K562 (cell line): Measurements from ENCODE around the gene DLGAP5. TPM values are rescaled to one million over a fixed set of nuclear protein-coding genes. Genes with fewer than 3 reads are reported as not detected.

Experiments used
- ATAC-seq: fragments of 200-7000 bp; cut with Tn5 transposase; 3 replicates; pipeline ENCODE4 v1.9.1; 2020; ENCODE audit warnings: moderate library complexity
- BruUV-seq: library from RNA; stranded (reverse); fragments of 400-500 nt; replicated peaks from 2 replicates; lab custom pipeline; 2021; lab: Mats Ljungman, UMichigan
- CTCF ChIA-PET: fragments of 300-600 bp; formaldehyde crosslinking; extraction: SDS; loops from one replicate; lab custom pipeline; 2021; ENCODE audit warnings: low intra/inter-chr PET ratio; lab: Yijun Ruan, JAX
- POLR2A ChIA-PET: fragments of 300-600, 350-650 bp; sonication (Branson Sonifier 250); formaldehyde crosslinking; extraction: SDS; loops from one replicate; lab custom pipeline; 2021; ENCODE audit warnings: antibody characterized with exemption, inconsistent platforms; lab: Yijun Ruan, JAX
- DNase-seq, 4 experiments: peaks; one replicate each; pipeline versions ENCODE4 v3.0.0 to v3.0.0-alpha.2; 2011 to 2018; ENCODE audit warnings: low spot score in 3 of 4, mixed read lengths in 3 of 4; ENCODE audit errors: extremely low read depth in 1 of 4
- FAIRE-seq: peaks from 2 replicates; lab custom pipeline; 2011; peaks lifted over from hg19 to GRCh38; lab: Jason Lieb, UNC
- H2AFZ ChIP-seq: 2 replicates; pipeline ENCODE4 v1.6.0; 2011; ENCODE audit warnings: low read depth, low read length, control low read depth, inconsistent platforms
- H3K27ac ChIP-seq: fragments of 200-600 bp; 3 replicates; pipeline ENCODE4 v1.8.0; 2011; ENCODE audit warnings: low read depth, mild to moderate bottlenecking, control low read depth, inconsistent platforms, low read length, moderate library complexity, mixed read lengths; ENCODE audit errors: extremely low read depth
- H3K27me3 ChIP-seq, 2 experiments: fragments of 300-600 bp in 1 of 2; 2 replicates in 1 of 2; 3 replicates in 1 of 2; pipeline versions ENCODE4 v1.6.0 to v1.8.0; 2011; ENCODE audit warnings: inconsistent platforms in 2 of 2, low read length in 2 of 2, mild to moderate bottlenecking in 1 of 2, mixed read lengths in 1 of 2, moderate library complexity in 1 of 2; ENCODE audit not compliant: control insufficient read depth in 2 of 2, insufficient read depth in 2 of 2
- H3K36me3 ChIP-seq: fragments of 300-600 bp; 3 replicates; pipeline ENCODE4 v1.8.0; 2011; ENCODE audit warnings: mild to moderate bottlenecking, low read length, inconsistent platforms; ENCODE audit not compliant: control insufficient read depth, insufficient read depth
- H3K4me1 ChIP-seq, 2 experiments: fragments of 200-600 bp in 1 of 2; replicated peaks in 1 of 2; 2 replicates in 1 of 2; 3 replicates in 1 of 2; pipeline versions ENCODE4 v1.5.1 to v1.8.0; 2011; ENCODE audit warnings: inconsistent platforms in 2 of 2, low read length in 2 of 2, mild to moderate bottlenecking in 1 of 2, mixed read lengths in 1 of 2, moderate library complexity in 1 of 2; ENCODE audit not compliant: control insufficient read depth in 2 of 2, insufficient read depth in 2 of 2
- H3K4me2 ChIP-seq: 2 replicates; pipeline ENCODE4 v1.6.1; 2011; ENCODE audit warnings: low read length, control low read depth, inconsistent platforms, mixed read lengths; ENCODE audit not compliant: insufficient read depth
- H3K4me3 ChIP-seq: fragments of 200-600 bp; sonication (generic), shearing (Covaris generic); 2 replicates; pipeline ENCODE4 v1.5.1; 2016; ENCODE audit warnings: control low read depth, inconsistent platforms
- H3K79me2 ChIP-seq: fragments of 200-600 bp; 3 replicates; pipeline ENCODE4 v1.8.0; 2011; ENCODE audit warnings: low read length, inconsistent platforms; ENCODE audit not compliant: control insufficient read depth, insufficient read depth
- H3K9ac ChIP-seq, 2 experiments: 2 replicates each; pipeline versions ENCODE4 v1.6.0 to v1.6.1; 2011; ENCODE audit warnings: low read depth in 2 of 2, low read length in 2 of 2, control low read depth in 1 of 2, inconsistent platforms in 1 of 2, mild to moderate bottlenecking in 1 of 2, mixed read lengths in 1 of 2; ENCODE audit not compliant: insufficient read depth in 1 of 2
- H3K9me1 ChIP-seq: one replicate; pipeline ENCODE4 v1.6.0; 2011; ENCODE audit warnings: inconsistent platforms, mild to moderate bottlenecking, low read length, moderate library complexity; ENCODE audit not compliant: control insufficient read depth, insufficient read depth
- H3K9me3 ChIP-seq: replicated peaks from 2 replicates; pipeline ENCODE4 v1.5.1; 2011; ENCODE audit warnings: low read depth, low read length, inconsistent platforms; ENCODE audit not compliant: control insufficient read depth, insufficient read depth
- H4K20me1 ChIP-seq: replicated peaks from 2 replicates; pipeline ENCODE4 v1.6.1; 2011; ENCODE audit warnings: low read length, inconsistent platforms, mixed read lengths; ENCODE audit not compliant: control insufficient read depth, insufficient read depth
- BRF1 ChIP-seq: IDR thresholded peaks from 3 replicates; pipeline ENCODE4 v1.6.1; 2011; ENCODE audit warnings: borderline replicate concordance, mild to moderate bottlenecking; ENCODE audit not compliant: insufficient read length; ENCODE audit errors: extremely low read depth
- GTF3C2 ChIP-seq: IDR thresholded peaks from 3 replicates; pipeline ENCODE4 v1.6.1; 2011; ENCODE audit warnings: borderline replicate concordance, mild to moderate bottlenecking, moderate library complexity; ENCODE audit not compliant: insufficient read length; ENCODE audit errors: extremely low read depth
- KDM4B ChIP-seq, 2 experiments: fragments of 450-650 bp in 1 of 2; sonication (generic) in 1 of 2; IDR thresholded peaks; 2 replicates each; pipeline ENCODE4 v1.6.1; 2016 to 2017; ENCODE audit warnings: borderline replicate concordance in 2 of 2, antibody characterized with exemption in 1 of 2, low read depth in 1 of 2, mild to moderate bottlenecking in 1 of 2
- KLF16 ChIP-seq: IDR thresholded peaks from 2 replicates; pipeline ENCODE4 v1.6.1; 2016; ENCODE audit warnings: antibody characterized with exemption
- LCOR ChIP-seq: sonication (generic); formaldehyde crosslinking; IDR thresholded peaks from 2 replicates; pipeline ENCODE4 v1.8.0; 2022; ENCODE audit warnings: mild to moderate bottlenecking, missing genetic modification reagents
- RAD51 ChIP-seq: fragments of 450-650 bp; IDR thresholded peaks from 2 replicates; pipeline ENCODE4 v1.7.1; 2016; ENCODE audit warnings: low read depth, mild to moderate bottlenecking, borderline replicate concordance
- TCF3 ChIP-seq: sonication (generic); formaldehyde crosslinking; IDR thresholded peaks from 2 replicates; pipeline ENCODE4 v1.4.0; 2020; ENCODE audit warnings: mild to moderate bottlenecking, missing genetic modification reagents
- TSC22D4 ChIP-seq: fragments of 450-650 bp; IDR thresholded peaks from 2 replicates; pipeline ENCODE4 v1.6.1; 2016; ENCODE audit warnings: missing genetic modification characterization, missing biosample characterization, control low read depth
- ZC3H11A ChIP-seq: IDR thresholded peaks from 2 replicates; pipeline ENCODE4 v1.6.1; 2012; ENCODE audit warnings: low read depth, low read length, improper control_type of control experiment
- ZC3H4 ChIP-seq: sonication (generic); formaldehyde crosslinking; IDR thresholded peaks from 2 replicates; pipeline ENCODE4 v1.9.0; 2021; ENCODE audit warnings: missing genetic modification reagents, borderline replicate concordance
- ZKSCAN3 ChIP-seq: fragments of 250-450 bp; sonication (Bioruptor Pico); IDR thresholded peaks from 2 replicates; pipeline ENCODE4 v1.4.0; 2020
- ZNF133 ChIP-seq: fragments of 250-450 bp; sonication (Bioruptor Pico); IDR thresholded peaks from 2 replicates; pipeline ENCODE4 v1.4.0; 2020; ENCODE audit warnings: mild to moderate bottlenecking
- ZNF280A ChIP-seq: fragments of 450-650 bp; IDR thresholded peaks from 2 replicates; pipeline ENCODE4 v1.6.1; 2018; ENCODE audit warnings: mild to moderate bottlenecking, low read depth; ENCODE audit not compliant: partially characterized antibody
- WGBS: fragments of 100-300 bp; shearing (Covaris generic); methylation state at CpG from one replicate; pipeline ENCODE4 v1.1.6; 2016; ENCODE audit warnings: low coverage, mixed read lengths; ENCODE audit not compliant: insufficient coverage; ENCODE audit errors: missing lambda C conversion rate; 5-methylcytosine and 5-hydroxymethylcytosine counted together
- in situ Hi-C: fragments of 300-500 bp; cut with MboI; formaldehyde crosslinking; loops from 4 replicates; pipeline ENCODE4 v1.15.0; 2018; ENCODE audit warnings: inconsistent platforms, mixed read lengths
- intact Hi-C: fragments of 100-400 bp; cut with micrococcal nuclease; formaldehyde crosslinking; loops from 2 replicates; pipeline ENCODE4 v1.14.2; 2022
- polyA plus RNA-seq, 8 experiments: library from polyadenylated mRNA; depleted of rRNA in 4 of 8; stranded (reverse) in 5 of 8; unstranded in 3 of 8; fragments of >200 nt; fragmentation: Nextera tagmentation in 2 of 8; fragmentation: Illumina TruSeq in 1 of 8; extraction: Ambion mirVana in 2 of 8; extraction: Trizol in 1 of 8; gene quantifications; 2 replicates each; pipeline versions ENCODE4 v1.2.1 to v1.2.3, GENCODE V29; 2011 to 2014; ENCODE audit warnings: inconsistent platforms in 1 of 8, missing spikeins in 1 of 8
- total RNA-seq, 7 experiments: library from RNA; depleted of rRNA in 6 of 7; stranded (reverse); fragments of >200 nt in 6 of 7; fragmentation: Illumina TruSeq in 2 of 7; extraction: Trizol in 2 of 7; gene quantifications; 2 replicates each; pipeline versions ENCODE4 v1.2.1 to v1.2.3, GENCODE V29; 2011 to 2021; ENCODE audit warnings: low replicate concordance in 1 of 7
- TF ChIP-seq, protein P1 (sequence below): sonication (generic); formaldehyde crosslinking; IDR thresholded peaks from 2 replicates; pipeline ENCODE4 v1.9.0; 2022; ENCODE audit warnings: mild to moderate bottlenecking, missing genetic modification reagents
- TF ChIP-seq, protein P2 (sequence below): fragments of 250-450 bp; sonication (Bioruptor Pico); IDR thresholded peaks from 2 replicates; pipeline ENCODE4 v1.4.0; 2020; ENCODE audit warnings: mild to moderate bottlenecking, moderate library complexity, borderline replicate concordance

DLGAP5 gene
- total and polyA plus RNA-seq, 9 of the 15 experiments (the other 6 are each of a cell fraction or from before 2014, with no cell fraction given), result 39.1 to 80.0 (median 59.9) TPM

DNA sequence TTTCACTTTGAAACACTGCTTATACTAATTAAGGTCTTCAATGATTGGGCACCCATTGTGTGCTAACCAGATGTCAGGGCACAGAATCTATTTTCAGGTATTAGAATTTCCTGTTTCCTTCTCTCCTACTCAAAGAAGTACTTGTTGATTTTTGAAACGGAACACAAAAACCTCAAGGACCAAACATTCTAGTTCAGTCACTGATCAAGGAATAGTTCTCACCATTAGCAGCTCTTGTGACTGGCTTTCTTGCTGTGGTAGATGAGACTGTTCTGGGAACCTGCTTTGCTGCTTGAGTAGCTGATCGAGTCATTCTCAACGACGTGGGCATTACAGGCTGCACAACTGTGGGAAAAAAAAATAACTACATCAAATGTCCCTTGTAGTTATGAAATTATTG is 11.0 kb downstream of the DLGAP5 start:
- peaks cover 80% of the 10 kb centered on the region for H3K36me3 ChIP-seq
- no peak for TF ChIP-seq ZC3H4 (CRISPR knock-in tag)
- no peak for TF ChIP-seq RAD51
- no peak for TF ChIP-seq ZNF280A
- no peak for TF ChIP-seq TSC22D4 (tag)
- no peak for TF ChIP-seq ZC3H11A
- TF ChIP-seq, protein P1, sequence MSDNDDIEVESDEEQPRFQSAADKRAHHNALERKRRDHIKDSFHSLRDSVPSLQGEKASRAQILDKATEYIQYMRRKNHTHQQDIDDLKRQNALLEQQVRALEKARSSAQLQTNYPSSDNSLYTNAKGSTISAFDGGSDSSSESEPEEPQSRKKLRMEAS (CRISPR knock-in tag), result no peak
- TF ChIP-seq BRF1, result no peak
- no peak for TF ChIP-seq GTF3C2
- TF ChIP-seq ZNF133 (CRISPR knock-in tag), result no peak
- TF ChIP-seq, protein P2, sequence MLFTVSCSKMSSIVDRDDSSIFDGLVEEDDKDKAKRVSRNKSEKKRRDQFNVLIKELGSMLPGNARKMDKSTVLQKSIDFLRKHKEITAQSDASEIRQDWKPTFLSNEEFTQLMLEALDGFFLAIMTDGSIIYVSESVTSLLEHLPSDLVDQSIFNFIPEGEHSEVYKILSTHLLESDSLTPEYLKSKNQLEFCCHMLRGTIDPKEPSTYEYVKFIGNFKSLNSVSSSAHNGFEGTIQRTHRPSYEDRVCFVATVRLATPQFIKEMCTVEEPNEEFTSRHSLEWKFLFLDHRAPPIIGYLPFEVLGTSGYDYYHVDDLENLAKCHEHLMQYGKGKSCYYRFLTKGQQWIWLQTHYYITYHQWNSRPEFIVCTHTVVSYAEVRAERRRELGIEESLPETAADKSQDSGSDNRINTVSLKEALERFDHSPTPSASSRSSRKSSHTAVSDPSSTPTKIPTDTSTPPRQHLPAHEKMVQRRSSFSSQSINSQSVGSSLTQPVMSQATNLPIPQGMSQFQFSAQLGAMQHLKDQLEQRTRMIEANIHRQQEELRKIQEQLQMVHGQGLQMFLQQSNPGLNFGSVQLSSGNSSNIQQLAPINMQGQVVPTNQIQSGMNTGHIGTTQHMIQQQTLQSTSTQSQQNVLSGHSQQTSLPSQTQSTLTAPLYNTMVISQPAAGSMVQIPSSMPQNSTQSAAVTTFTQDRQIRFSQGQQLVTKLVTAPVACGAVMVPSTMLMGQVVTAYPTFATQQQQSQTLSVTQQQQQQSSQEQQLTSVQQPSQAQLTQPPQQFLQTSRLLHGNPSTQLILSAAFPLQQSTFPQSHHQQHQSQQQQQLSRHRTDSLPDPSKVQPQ (CRISPR knock-in tag), result no peak
- TF ChIP-seq KDM4B (IDR thresholded peaks at IDR 0.05; ENCODE audit: borderline replicate concordance in 2 of 2, low read depth in 1 of 2), result no peak
- TF ChIP-seq LCOR (CRISPR knock-in tag), result no peak
- no peak for TF ChIP-seq TCF3 (CRISPR knock-in tag)
- TF ChIP-seq KLF16, result no peak
- no peak for TF ChIP-seq ZKSCAN3 (CRISPR knock-in tag)

More for the DNA sequence above, 11.0 kb downstream of the DLGAP5 start:
- H3K9me3 ChIP-seq, result no peaks in the 10 kb centered on the region
- H3K9me1 ChIP-seq, result no peaks in the 10 kb centered on the region
- CTCF ChIA-PET, result no interaction called here
- no peak for ATAC-seq
- POLR2A ChIA-PET, result interaction anchor here (0.6 kb wide), 1 partner anchor 117 kb away, joined by 3 read pairs; no protein-coding TSS in a partner anchor
- H3K27ac ChIP-seq, result no peak overlapping the region
- 83% methylated on average over 4 of the region's 4 CpGs for WGBS
- no peak for DNase-seq
- H3K4me3 ChIP-seq, result no peak overlapping the region
- no peaks in the 10 kb centered on the region for H3K27me3 ChIP-seq
- no peaks in the 10 kb centered on the region for H3K4me1 ChIP-seq
- H3K4me2 ChIP-seq, result no peak overlapping the region
- in situ Hi-C loops, result no loop called here
- FAIRE-seq, result no peak
- BruUV-seq, result no TSS peak
- intact Hi-C loops, result no loop called here
- H4K20me1 ChIP-seq, result no peaks in the 10 kb centered on the region
- H2AFZ ChIP-seq, result no peak overlapping the region
- H3K9ac ChIP-seq, result no peak overlapping the region
- no peaks in the 10 kb centered on the region for H3K79me2 ChIP-seq
